Stimulated activated CD8-positive, alpha-beta memory T cell treated with anti-CD3 and anti-CD28 coated beads, Interleukin-15, amount 100 ng/mL, for 1 hour (primary cell): Measurements from ENCODE around the gene UVSSA.
"Not testable (repeated sequence)": the region's sequence is repeated elsewhere in the genome, so short reads cannot be mapped to it uniquely, and the experiment has no call there.

Experiments
- DNase-seq: peaks from one replicate; pipeline ENCODE4 v3.0.0-alpha.2; 2020; ENCODE audit warnings: low read depth

The UVSSA gene

DNA sequence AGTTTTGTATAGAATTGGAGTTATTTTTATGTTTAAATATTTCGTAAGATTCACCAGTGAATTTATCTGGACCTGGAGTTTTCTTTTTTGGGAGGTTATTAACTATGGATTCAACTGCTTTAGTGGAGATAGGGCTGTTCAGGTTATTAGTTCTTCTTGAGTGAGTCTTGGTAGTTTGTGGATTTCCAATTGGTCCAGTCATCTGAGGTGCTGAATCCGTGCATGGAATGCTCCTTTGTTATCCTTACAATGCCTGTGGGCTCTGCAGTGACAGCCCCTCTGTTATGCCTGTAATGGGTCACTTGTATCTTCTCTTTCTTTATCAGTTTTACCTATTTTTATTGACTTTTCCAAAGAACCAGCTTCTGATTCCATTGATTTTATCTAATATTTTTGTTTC is 74.6 kb downstream of the UVSSA start:
- DNase-seq, result no peak

DNA sequence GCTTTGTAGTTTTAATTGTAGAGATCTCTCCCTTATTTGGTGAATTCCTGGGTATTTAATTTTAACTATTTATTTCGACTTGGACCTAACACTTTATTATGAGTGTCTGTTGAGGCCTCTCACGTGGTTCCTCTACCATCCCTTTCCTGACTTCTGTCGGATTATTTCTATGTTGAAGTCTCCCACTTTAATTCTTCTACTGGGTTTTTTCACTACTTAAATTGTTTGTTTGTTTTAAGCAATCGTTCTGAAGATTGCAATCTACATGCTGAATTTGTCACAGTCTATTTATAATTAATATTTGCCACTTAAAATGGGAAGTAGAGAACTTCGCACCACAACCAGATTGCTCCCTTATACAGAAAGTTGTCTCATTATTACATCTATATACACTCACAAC is 80.0 kb downstream of the UVSSA start:
- no peak for DNase-seq

DNA sequence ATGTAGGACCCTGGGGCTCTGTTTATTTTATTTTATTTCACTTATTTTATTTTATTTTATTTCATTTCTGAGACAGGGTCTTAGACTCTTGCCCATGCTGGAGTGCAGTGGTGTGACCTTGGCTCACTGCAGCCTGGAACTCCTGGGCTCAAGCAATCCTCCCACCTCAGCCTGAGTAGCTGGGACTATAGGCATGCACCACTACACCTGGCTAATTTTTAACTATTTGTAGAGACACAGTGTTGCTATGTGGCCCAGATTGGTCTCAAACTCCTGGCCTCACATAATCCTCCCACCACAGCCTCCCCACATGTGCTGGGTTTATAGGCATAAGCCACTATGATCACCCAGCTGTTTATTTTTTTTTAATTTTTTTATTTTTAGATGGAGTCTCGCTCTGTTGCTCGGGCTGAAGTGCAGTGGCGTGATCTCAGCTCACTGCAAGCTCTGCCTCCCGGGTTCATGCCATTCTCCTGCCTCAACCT is 96.7 kb downstream of the UVSSA start:
- DNase-seq, result not testable (repeated sequence)
